IPS DF 4.7 (cell line): ENCODE measurements around the gene LALBA.
"Not testable (repeated sequence)": the region's sequence is repeated elsewhere in the genome, so short reads cannot be mapped to it uniquely, and the experiment has no call there.

Source experiments
- DNase-seq: peaks from one replicate; pipeline ENCODE4 v3.0.0-alpha.2; 2013; ENCODE audit warnings: low spot score; ENCODE audit errors: extremely low read depth

The LALBA gene

GRCh38 chr12:48569946-48570345, at the start of gene LALBA:
TSS of gene LALBA (minus strand) at chr12:48570046. CDS start at chr12:48570020, 26 bp downstream.
- DNase-seq = no peak

GRCh38 chr12:48618541-48618940, 48.7 kb upstream of the LALBA start:
- DNase-seq = peak; percentile 79

- DNase-seq = no peak
These were observed 45.8 kb upstream of the LALBA start for GRCh38 chr12:48615681-48616080.

GRCh38 chr12:48613321-48613720, 43.5 kb upstream of the LALBA start:
- no peak for DNase-seq

GRCh38 chr12:48602192-48602989, 32.5 kb upstream of the LALBA start:
- DNase-seq = no peak

GRCh38 chr12:48601013-48601756, 31.3 kb upstream of the LALBA start:
- DNase-seq = peak; percentile 79

- no peak for DNase-seq
These were observed 30.7 kb upstream of the LALBA start for GRCh38 chr12:48600552-48600951.

- no peak for DNase-seq
These were observed 22.8 kb upstream of the LALBA start for GRCh38 chr12:48592591-48593086.

GRCh38 chr12:48586361-48586760, 16.5 kb upstream of the LALBA start:
- DNase-seq = no peak

- no peak for DNase-seq
These were observed 13.9 kb upstream of the LALBA start for GRCh38 chr12:48583728-48584127.

- no peak for DNase-seq
These were observed 11.0 kb upstream of the LALBA start for GRCh38 chr12:48580831-48581230.

- no peak for DNase-seq
These were observed 2.5 kb upstream of the LALBA start for GRCh38 chr12:48572326-48572725.

- no peak for DNase-seq
These were observed 2.1 kb downstream of the LALBA start for GRCh38 chr12:48567731-48568130.

- DNase-seq = no peak
These were observed 11.9 kb downstream of the LALBA start for GRCh38 chr12:48557919-48558318.

GRCh38 chr12:48556631-48557030, 13.2 kb downstream of the LALBA start:
- DNase-seq = peak; percentile 19

- DNase-seq = not testable (repeated sequence)
These were observed 16.0 kb downstream of the LALBA start for GRCh38 chr12:48553666-48554343.

GRCh38 chr12:48551636-48552035, 18.2 kb downstream of the LALBA start:
- DNase-seq = not testable (repeated sequence)

- not testable (repeated sequence) for DNase-seq
These were observed 22.8 kb downstream of the LALBA start for GRCh38 chr12:48547012-48547411.

- DNase-seq = no peak
These were observed 23.9 kb downstream of the LALBA start for GRCh38 chr12:48545833-48546469.

GRCh38 chr12:48542300-48542928, 27.4 kb downstream of the LALBA start:
- peak; percentile 22 for DNase-seq

GRCh38 chr12:48536602-48537001, 33.2 kb downstream of the LALBA start:
- no peak for DNase-seq
